ENCODE measurements around the gene VAC14.
"Not testable (repeated sequence)": the region's sequence is repeated elsewhere in the genome, so short reads cannot be mapped to it uniquely, and the experiment has no call there.

The VAC14 gene

DNA sequence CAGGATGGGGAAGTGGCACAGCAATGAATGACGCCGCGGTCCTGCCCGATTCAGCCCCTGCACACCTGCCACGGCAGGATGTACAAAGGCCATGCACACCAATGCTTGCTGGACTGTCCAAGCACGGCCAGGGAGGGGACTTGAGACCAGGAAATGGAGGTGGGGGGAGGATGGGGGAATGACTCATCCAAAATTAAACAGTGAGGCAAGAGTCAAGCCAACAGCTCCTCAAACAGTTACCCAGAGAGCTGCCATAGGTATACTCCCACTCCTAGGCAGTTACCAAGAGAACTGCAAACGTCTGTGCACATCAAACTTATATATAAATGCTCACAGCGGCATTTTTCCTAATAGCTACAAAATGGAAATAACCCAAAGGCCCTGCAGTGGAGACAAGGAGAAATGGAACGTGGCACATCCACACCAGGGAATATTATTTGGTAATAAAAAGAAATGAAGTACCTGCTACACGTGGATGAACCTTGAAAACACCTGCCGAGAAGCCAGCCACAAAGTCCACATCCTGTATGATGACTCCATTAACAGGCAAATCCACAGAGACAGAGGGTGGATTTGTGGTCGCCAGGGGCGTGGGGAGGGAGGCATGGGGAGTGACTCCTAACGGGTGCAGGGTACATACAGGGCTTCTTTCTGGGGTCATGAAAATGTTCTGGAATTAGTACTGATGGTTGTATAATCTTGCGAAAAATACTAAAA, 54.1 kb downstream of the VAC14 start:
- no peak for DNase-seq (ENCODE audit: extremely low spot score, insufficient read length, low read depth)
- no peak for FAIRE-seq

DNA sequence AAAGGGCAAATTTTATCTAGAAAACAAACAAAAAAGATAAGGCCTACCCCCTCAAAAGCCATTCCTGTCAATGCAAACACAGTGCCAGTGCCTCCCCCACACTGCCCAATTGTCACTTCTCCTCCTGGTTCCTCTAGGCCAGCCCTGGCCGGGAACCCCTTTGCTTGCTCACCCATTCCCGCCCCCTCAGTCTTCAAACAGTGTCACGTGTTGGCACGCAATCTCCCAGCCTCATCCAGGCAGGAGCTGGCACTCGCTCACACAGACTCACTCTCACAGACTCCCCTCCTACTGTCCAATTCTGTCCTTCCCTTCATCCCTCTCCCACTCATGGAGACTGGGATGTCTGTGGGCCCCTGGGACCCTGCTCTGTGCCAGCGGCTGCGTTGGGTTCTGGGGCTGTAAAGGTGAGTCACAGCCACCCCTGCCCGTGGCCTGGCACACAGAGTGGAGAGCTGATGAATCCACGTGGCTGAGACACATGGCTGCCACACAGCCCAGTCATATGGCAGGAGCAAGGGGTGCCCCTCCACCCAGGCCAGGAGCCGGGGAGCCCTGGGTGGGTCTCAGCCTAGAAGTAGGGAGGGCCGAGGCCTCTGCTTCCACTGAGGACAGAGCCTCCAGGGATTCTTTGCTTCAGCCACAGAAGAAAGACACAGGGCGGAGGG, 54.8 kb downstream of the VAC14 start:
- DNase-seq (ENCODE audit: extremely low spot score, insufficient read length, low read depth) (no peak), FAIRE-seq (no peak)

DNA sequence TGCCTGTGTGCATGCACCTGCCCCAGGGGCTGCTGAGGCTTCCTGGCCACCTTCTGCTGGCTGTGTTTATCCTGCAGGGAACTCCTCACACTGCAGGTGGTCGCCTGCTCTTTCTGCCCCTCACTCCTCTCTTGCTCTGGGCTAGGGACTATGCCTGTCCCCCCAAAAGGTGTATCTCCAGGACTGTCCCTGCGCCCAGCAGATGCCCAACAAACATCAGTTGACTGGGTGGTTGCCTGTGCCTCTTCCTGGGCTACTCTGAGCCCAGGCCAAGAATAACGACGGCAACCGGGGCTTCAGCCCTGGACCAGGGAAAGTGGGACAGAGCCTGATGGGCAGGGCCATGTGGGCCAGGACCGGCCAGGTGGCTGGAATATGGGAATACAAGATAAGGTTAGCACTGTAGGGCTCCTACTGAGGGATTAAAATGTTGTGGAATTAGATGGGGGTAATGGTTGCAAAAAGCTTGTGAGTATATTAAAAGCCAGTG, 55.4 kb downstream of the VAC14 start:
- DNase-seq (ENCODE audit: extremely low spot score, insufficient read length, low read depth) (no peak), FAIRE-seq (no peak)

DNA sequence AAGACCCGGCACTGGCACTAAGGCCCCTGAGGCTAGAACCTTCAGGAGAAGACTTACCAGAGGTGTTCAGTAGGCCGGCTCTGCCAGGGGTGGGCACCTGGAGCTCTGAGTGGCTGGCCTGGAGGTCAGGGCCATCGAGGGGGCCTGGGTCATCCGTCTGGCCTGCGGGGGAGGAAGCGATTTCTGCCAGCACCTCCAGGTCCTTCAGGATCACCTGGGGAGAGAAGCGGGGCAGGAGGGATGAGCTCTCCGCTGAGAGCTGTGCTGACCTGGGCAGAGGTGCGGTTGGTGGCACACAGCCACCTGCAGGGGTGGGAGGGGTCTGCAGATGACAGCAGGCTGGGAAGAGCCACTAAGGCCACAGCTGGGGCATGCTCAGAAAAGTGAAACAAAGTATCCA, 56.6 kb downstream of the VAC14 start:
- FAIRE-seq (no peak), DNase-seq (ENCODE audit: extremely low spot score, insufficient read length, low read depth) (no peak)

DNA sequence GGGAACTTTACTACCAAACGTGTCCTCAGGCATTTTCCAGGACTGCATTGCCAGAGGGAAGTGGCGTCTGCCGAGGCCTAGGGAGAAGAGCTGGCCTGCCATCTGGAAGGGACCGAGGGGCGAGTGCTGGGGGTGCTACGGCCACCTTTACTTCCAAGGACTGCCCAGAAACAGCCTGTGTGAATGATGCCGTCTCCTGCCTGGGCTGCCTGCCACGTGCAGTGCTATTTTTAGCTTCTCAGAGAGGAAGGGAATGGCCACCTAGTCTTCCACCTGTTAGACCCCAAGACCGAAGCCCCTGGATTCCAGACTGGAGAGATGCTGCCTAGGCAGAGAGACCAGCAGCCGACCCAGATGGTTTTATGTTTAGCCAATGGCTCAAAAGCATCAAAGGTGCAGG, 57.2 kb downstream of the VAC14 start:
- FAIRE-seq (no peak), DNase-seq (ENCODE audit: extremely low spot score, insufficient read length, low read depth) (no peak)

DNA sequence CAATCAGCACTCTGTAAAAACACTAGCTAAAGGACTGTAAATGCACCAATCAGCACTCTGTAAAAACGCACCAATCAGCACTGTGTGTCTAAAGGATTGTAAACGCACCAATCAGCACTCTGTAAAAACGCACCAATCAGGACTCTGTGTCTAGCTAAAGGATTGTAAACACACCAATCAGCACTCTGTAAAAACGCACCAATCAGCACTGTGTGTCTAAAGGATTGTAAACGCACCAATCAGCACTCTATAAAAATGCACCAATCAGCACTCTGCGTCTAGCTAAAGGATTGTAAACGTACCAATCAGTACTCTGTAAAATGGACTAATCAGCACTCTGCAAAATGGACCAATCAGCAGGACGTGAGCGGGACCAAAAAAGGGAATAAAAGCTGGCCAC, 58.0 kb downstream of the VAC14 start:
- not testable (repeated sequence) for DNase-seq (ENCODE audit: extremely low spot score, insufficient read length, low read depth); FAIRE-seq

DNA sequence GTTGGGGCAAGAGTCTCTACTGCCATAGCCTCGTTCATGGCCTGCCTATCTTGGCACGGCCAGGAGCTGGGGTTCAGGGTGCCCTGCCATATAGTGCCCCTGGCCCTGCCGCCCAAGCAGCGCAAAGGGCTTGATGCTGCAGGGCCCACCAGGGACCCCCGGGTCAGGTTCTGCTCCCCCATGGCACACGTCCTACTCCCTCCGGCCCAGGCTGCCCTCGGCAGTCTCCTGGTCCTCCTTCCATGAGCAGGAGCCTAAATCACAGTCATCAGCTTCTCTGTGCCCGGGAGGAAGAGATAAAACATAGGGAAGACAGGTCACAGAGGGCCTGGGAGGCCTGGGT, 59.2 kb downstream of the VAC14 start:
- FAIRE-seq (no peak), DNase-seq (ENCODE audit: extremely low spot score, insufficient read length, low read depth) (no peak)

DNA sequence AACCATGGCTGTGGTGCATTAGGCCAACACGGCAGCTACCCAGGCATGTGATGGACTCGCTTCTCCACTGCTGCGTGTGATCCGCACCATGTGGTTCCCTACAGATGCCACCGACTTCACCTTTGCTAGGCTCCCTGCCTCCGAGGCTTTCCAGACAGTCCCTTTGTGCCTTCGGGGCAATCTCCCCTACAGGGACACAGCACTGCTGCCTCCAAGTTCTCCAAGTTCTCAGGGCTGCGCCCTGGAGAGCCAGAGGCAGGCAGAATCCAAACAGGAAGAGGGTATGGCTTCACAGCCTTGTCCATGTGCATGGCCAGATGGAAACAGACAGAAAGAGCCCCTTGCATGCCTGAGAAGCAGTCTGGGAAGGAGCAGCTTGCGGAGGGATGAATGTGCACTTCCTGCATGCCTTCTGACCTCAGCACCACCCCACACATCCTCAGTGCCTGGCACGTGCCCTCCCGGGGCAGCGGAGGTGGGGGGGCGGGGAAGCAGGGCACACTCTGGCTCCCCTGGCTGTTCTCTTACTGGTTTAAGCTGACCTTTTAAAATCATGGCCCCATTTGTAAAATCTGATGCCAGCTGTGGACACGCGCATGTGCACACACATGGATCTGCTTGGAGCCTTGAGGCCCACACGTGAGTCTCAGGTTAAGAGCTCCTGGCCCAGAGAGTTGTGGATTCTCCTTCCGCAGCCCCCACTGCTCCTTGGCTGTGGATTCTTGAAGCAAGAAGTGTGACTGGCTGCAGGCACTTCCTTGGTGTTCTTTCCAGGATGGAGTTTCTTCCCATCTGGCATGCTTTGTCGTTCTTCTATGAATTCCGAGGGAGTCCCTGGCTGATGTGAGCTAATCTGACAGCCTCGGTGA, 59.8 kb downstream of the VAC14 start:
- FAIRE-seq (no peak), DNase-seq (ENCODE audit: extremely low spot score, insufficient read length, low read depth) (no peak)

DNA sequence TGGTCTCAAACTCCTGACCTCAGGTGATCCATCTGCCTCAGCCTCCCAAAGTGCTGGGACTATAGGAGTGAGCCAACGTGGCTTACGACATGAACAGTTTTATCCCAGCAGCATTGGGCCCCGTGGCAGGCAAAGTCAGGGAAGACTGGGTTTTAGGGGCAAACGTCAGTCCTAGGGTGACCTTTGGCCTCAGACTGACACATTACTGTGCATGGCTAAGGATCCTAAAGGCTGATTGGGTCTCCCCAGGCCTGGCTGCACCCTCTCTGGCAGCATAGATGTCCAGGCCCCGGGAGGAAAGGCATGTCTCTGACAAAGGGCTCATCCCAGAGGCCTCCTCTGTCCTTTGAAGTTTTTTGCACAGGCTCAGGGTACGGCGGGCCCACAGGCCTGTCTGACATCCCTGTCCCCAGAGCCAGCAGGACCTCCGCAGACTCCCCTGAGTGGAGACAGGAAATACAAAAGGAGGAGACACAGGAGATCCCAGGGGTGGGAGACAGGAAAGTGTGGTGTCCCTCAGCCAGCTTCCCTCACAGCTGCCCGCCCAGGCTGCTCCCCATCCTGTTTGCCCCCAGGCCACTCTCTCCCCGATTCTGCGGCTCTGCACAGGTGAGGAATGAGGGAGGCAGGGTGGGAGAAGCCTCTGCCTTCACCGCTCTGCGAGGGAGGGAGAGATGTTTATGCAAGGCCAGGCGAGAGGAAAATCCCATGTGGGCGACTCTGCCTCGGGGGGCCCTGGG, 60.6 kb downstream of the VAC14 start:
- FAIRE-seq, result no peak
- no peak for DNase-seq (ENCODE audit: extremely low spot score, insufficient read length, low read depth)

DNA sequence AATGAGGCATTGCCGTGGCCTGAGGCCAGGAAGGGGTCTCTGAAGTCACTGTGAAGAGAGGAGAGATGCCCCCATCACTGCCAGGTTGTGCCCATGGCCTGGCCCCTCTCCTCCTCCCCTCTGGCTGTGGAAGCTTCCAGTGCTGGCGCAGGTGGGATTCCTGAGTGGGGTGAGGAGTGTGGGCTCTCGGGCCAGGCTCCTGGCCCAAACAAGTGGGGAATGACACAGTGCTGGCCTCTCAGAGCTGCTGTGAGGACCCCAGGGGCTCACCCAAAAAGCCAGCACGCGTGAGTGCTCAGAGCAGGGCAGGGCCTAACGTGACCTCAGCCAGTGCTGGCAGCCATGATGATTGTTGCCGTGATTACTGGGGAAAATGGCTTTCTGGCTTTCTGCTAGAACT, 61.6 kb downstream of the VAC14 start:
- no peak for FAIRE-seq

DNA sequence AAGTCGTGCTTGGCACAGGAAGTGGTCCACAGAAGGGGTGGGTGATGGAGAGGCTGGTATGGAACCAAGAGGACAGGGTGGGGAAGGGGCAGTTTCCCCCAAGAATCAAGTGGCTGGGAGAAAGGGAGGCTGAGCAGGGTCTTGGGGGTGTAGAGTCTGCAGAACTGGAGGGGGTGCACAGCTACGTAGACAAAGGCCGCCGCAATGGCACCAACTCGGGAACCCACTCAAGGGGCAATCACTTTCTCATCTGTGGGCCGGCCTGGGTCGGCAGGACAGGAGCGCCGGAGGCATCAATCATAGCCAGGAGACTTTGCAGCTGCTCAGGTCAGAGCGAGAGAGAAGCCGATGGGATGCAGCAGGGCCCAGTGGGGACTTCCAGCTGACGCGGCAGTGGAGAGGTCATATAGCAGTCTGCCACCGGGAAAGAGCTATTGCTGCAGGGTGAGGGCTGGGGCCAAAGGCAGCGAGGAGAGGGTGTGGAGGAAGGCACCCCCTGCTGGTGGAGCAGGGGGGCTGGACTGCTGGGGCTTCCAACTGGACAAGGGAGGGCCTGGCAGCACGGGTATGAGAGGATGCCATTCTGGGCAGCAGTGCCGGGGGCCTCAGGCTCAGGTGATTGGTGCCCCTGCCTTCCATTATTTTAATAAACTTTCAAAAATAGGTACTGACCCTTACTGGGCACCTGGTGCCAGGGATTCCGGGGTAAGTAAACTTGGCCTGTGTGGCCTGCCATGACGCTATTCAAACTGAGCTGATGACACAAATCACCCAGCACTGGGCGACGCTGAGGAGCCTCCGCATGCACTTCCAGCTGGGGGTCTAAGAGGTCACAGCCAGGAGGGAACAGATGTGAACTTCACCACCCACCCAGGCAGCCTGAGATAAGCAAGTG, 62.6 kb downstream of the VAC14 start:
- DNase-seq (ENCODE audit: extremely low spot score, insufficient read length, low read depth), result peak; percentile 20
- FAIRE-seq, result no peak

More for the DNA sequence above, 61.6 kb downstream of the VAC14 start:
- DNase-seq (ENCODE audit: extremely low spot score, insufficient read length, low read depth), result no peak

DNA sequence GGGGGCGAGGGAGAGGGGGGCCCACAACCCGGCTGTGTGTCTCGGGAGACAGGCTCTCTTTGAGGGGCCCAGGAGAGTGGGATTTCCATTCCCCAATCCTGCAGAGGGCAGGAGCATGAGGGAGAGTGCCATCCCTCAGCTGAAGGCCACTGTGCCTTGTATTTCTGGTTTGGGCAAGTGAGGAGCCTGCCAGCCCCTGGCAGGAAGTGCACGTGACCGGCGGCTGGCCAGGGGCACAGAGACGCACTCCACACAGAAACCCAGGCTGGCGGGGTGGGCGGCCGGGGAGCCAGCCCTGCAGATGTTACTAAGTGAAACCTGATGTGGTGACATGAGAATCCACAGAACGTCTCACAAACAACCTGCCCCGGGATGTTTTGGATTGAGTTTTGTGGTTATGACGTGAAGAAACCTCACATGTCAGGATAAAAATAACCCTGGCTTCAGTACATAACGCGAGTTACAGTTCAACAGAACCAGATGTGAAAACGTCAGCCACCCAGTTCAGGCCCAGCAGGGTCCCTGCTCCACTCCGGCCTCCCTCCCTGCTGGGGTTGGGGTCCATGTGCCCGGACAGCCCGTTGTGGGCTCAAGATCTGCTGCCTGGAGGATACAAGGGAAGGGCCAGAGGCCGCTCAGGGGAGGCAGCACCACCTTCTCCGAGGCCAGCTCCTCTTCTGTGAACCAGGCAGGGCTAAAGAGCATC, 63.4 kb downstream of the VAC14 start:
- peak; percentile 96 for FAIRE-seq
- DNase-seq (ENCODE audit: extremely low spot score, insufficient read length, low read depth), result peak; percentile 72

DNA sequence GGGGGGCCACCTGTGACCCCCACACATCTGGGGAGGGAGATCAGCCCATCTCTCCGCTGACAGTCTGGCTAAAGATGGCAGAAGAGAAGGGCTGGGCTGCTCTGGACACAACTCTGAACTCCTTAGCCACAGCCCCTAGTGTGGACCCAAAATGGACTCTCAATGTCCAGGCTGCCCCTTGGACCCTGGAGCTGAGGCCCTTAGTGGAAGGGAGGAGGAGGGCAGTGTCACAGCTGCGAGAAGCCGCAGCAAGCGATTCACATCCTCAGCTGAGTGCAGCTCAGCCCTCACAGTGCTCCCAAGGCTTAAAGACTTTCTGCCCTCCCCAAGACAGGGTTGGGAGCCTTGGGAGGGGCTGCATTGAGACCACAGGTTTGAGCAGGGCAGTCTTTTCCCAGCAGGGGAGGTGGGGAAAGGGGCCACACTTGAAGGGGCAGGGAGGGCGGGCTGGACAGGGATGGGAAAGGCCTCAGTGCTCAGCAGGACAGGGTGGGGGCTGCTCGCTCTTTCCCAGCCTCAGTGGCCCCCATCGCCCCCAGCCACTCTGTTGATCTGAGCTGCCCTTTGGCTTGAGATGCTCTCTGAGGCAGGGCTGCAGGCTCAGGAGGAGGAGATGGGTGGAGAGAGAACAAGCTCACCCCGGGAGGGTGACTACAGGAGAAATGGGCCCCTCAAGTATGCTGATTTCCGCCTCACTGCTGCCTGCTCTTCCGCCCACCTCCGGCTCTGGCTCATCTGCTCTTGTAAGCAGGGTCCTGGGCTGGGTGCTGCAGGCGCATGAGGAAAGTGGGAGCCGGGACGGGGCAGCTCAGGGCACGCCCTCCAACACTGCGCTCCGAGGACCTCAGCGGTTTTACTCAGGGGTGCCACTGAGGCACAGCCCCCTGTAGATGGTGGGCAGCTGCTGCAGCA, 64.2 kb downstream of the VAC14 start:
- no peak for FAIRE-seq
- DNase-seq (ENCODE audit: extremely low spot score, insufficient read length, low read depth), result no peak

DNA sequence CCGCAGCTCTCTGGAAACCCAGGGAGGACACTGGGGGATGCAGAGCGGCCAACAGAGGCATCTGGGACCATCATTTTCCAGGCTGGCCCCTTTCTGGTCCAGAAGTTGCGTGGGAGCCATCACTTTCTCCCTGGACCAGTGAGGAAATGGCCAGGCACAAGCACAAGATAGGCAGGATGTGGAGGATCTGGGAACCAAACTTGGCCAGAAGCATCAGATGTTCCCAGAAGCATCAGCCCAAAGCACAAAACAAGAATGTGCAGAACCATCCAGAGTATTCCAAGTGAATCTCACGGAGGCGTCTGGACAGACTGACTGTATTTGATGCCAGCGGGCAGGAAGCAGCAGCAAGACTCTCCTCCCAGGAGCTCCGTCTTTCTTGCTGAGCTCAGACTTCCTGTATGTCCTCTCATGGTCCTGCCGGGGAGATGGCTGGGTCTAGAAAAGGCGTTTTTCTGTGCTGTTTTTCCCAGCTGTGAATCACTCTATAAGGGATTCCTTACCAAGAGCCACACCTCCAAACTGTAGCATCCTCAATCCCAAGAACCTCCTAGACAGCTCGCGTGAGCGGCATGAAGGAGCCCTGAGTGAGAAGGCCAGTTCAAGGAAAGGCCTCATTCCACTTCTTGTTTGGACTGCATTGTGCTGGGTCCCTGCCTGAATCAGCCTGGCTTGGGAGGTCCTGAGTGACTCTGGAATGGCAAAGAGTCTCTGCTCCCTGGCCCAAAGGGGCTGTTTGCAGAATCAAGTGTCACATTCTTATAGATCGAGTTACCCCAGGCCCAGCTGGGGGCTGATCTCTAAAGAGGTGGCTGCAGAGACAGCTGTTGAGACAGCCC, 65.6 kb downstream of the VAC14 start:
- DNase-seq (ENCODE audit: extremely low spot score, insufficient read length, low read depth) (no peak), FAIRE-seq (no peak)

DNA sequence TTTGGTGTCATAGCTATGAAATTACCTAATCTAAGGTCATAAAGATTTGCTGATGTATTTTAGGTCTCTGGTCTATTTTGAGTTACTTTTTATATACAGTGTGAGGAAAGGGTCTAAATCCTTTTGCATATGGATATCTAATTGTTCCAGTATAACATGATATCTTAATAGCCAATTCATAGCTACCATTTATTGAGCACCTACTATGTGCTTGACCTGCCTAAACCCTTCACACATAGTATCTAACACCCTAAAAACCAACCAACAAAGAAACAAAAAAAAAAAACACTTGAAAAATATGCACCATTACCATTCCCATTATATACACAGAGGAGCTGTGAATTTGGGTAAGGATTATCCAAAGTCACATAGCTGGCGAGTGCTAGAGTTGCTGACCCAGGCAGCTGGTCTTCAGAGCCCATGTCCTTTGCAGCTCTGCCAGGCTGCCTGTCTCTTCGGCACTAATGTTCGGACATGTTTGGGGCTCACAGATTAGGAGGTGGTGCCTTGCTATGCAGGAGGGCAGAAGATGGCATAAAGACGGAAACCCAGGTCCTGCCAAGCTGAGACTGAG, 66.3 kb downstream of the VAC14 start:
- FAIRE-seq, result no peak

DNA sequence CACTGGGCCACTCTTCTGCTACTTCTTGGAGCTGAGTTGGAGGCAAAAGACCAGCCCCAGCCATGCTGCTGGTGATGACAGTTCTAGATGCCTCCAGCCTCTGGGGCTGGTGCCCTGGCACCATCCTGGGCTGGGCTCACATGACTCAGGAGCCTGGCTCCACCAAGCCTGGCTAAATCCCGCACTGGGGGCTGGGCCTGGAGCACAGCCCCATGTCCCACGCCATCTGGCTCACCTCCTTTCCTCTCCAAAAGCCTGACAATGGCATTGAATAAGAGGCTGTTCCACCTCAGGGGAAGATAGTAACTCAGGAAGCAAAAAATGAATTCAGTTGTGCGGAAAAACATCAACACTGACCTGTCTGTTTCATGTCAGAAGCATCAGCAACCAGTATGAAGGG, 70.0 kb downstream of the VAC14 start:
- no peak for DNase-seq (ENCODE audit: extremely low spot score, insufficient read length, low read depth)
- FAIRE-seq, result no peak

More for the DNA sequence above, 66.3 kb downstream of the VAC14 start:
- DNase-seq (ENCODE audit: extremely low spot score, insufficient read length, low read depth), result no peak

Data from GM18507 (cell line).